HCT116 (cell line): ENCODE measurements around the gene SPACA1. TPM values are rescaled to one million over a fixed set of nuclear protein-coding genes. Genes with fewer than 3 reads are reported as not detected.

Experiments
- ATAC-seq: fragments of 200-7000 bp; cut with Tn5 transposase; 2 replicates; pipeline ENCODE4 v1.9.1; 2020; ENCODE audit warnings: mild to moderate bottlenecking, moderate library complexity
- BruUV-seq: library from RNA; stranded (reverse); fragments of 400-500 nt; replicated peaks from 2 replicates; lab custom pipeline; 2021; lab: Mats Ljungman, UMichigan
- CTCF ChIA-PET: fragments of 300-600 bp; sonication (Branson Sonifier 250); formaldehyde crosslinking; loops from one replicate; lab custom pipeline; 2021; ENCODE audit warnings: antibody characterized with exemption; lab: Charles Lee
- POLR2A ChIA-PET: fragments of 300-600, 350-600 bp; sonication (Branson Sonifier 250); formaldehyde crosslinking; loops from one replicate; lab custom pipeline; 2021; ENCODE audit warnings: antibody characterized with exemption; lab: Charles Lee
- RAD21 ChIA-PET, 2 experiments: fragments of 300-600 bp; sonication (Branson Sonifier 250); formaldehyde crosslinking; loops; one replicate each; lab custom pipeline; 2023; ENCODE audit warnings: low total read pairs in 2 of 2; ENCODE audit not compliant: uncharacterized antibody in 2 of 2, unreplicated experiment in 2 of 2, low non-redundant PET in 1 of 2; lab: Charles Lee
- DNase-seq: peaks from one replicate; pipeline ENCODE4 v3.0.0-alpha.2; 2010; ENCODE audit warnings: low read depth, low spot score
- H2AFZ ChIP-seq: fragments of 200-600 bp; shearing (Covaris generic), sonication (generic); 2 replicates; pipeline ENCODE4 v1.6.1; 2017; ENCODE audit warnings: low read depth, mixed run types, mixed read lengths, antibody characterized with exemption, low read length; ENCODE audit not compliant: poor library complexity, severe bottlenecking
- H3K27ac ChIP-seq: 2 replicates; pipeline ENCODE4 v1.5.1; 2012; ENCODE audit warnings: low read depth, low read length
- H3K27me3 ChIP-seq: fragments of 200-600 bp; sonication (generic); 2 replicates; pipeline ENCODE4 v1.6.1; 2016; ENCODE audit warnings: mixed run types, low read length, mixed read lengths; ENCODE audit not compliant: insufficient read depth
- H3K36me3 ChIP-seq, 2 experiments: fragments of 200-500 bp in 1 of 2; fragments of 200-600 bp in 1 of 2; sonication (Bioruptor generic) in 1 of 2; sonication (generic) in 1 of 2; 2 replicates each; pipeline versions ENCODE4 v1.5.1 to v1.6.1; 2014 to 2016; ENCODE audit warnings: low read length in 2 of 2, inconsistent platforms in 1 of 2, mixed read lengths in 1 of 2, mixed run types in 1 of 2; ENCODE audit not compliant: insufficient read depth in 2 of 2, control insufficient read depth in 1 of 2
- H3K4me1 ChIP-seq, 2 experiments: fragments of 200-600 bp in 1 of 2; sonication (generic) in 1 of 2; 2 replicates each; pipeline versions ENCODE4 v1.5.1 to v1.6.1; 2012 to 2017; ENCODE audit warnings: low read length in 2 of 2, inconsistent platforms in 1 of 2, mild to moderate bottlenecking in 1 of 2, mixed read lengths in 1 of 2, mixed run types in 1 of 2, moderate library complexity in 1 of 2; ENCODE audit not compliant: insufficient read depth in 2 of 2, control insufficient read depth in 1 of 2
- H3K4me2 ChIP-seq: fragments of 200-600 bp; sonication (generic); 2 replicates; pipeline ENCODE4 v1.6.1; 2017; ENCODE audit warnings: mixed run types, low read length, mixed read lengths
- H3K4me3 ChIP-seq, 2 experiments: fragments of 200-600 bp in 1 of 2; sonication (generic) in 1 of 2; replicated peaks in 1 of 2; 2 replicates each; pipeline ENCODE4 v1.5.1; 2011 to 2016; ENCODE audit warnings: low read length in 2 of 2, control low read depth in 1 of 2, low read depth in 1 of 2, mild to moderate bottlenecking in 1 of 2, mixed read lengths in 1 of 2, mixed run types in 1 of 2
- H3K79me2 ChIP-seq: fragments of 200-600 bp; sonication (generic); 2 replicates; pipeline ENCODE4 v1.6.1; 2017; ENCODE audit warnings: mild to moderate bottlenecking, mixed run types, low read length, moderate library complexity, mixed read lengths; ENCODE audit not compliant: insufficient read depth
- H3K9ac ChIP-seq: fragments of 200-600 bp; sonication (generic); 2 replicates; pipeline ENCODE4 v1.6.1; 2016; ENCODE audit warnings: low read length, mixed read lengths
- H3K9me2 ChIP-seq: fragments of 200-600 bp; sonication (generic), shearing (Covaris generic); 2 replicates; pipeline ENCODE4 v1.6.1; 2017; ENCODE audit warnings: mixed run types, mild to moderate bottlenecking, moderate library complexity; ENCODE audit not compliant: insufficient read depth
- H3K9me3 ChIP-seq, 2 experiments: fragments of 200-500 bp in 1 of 2; fragments of 200-600 bp in 1 of 2; sonication (Bioruptor generic) in 1 of 2; sonication (generic) in 1 of 2; 2 replicates each; pipeline ENCODE4 v1.6.1; 2014 to 2017; ENCODE audit warnings: low read length in 2 of 2, mixed read lengths in 2 of 2, inconsistent platforms in 1 of 2, low read depth in 1 of 2, mild to moderate bottlenecking in 1 of 2, mixed run types in 1 of 2, moderate library complexity in 1 of 2; ENCODE audit not compliant: control insufficient read depth in 1 of 2, insufficient read depth in 1 of 2
- H4K20me1 ChIP-seq: fragments of 200-600 bp; sonication (generic), shearing (Covaris generic); 2 replicates; pipeline ENCODE4 v1.6.1; 2017; ENCODE audit warnings: mixed run types, mild to moderate bottlenecking, moderate library complexity; ENCODE audit not compliant: insufficient read depth
- CBX3 ChIP-seq: IDR thresholded peaks from 2 replicates; pipeline ENCODE4 v1.6.1; 2012; ENCODE audit warnings: low read depth
- CEBPB ChIP-seq: IDR thresholded peaks from 2 replicates; pipeline ENCODE4 v1.6.1; 2012; ENCODE audit warnings: low read depth
- EGR1 ChIP-seq: IDR thresholded peaks from 2 replicates; pipeline ENCODE4 v1.6.1; 2012; ENCODE audit warnings: low read depth
- ELF1 ChIP-seq: IDR thresholded peaks from 2 replicates; pipeline ENCODE4 v1.6.1; 2012; ENCODE audit warnings: low read depth, borderline replicate concordance
- EZH2 ChIP-seq: fragments of 200-600 bp; sonication (generic); IDR thresholded peaks from 2 replicates; pipeline ENCODE4 v1.6.1; 2017; ENCODE audit warnings: antibody characterized with exemption, mixed run types
- EZH2phosphoT487 ChIP-seq: fragments of 200-600 bp; IDR thresholded peaks from 2 replicates; pipeline ENCODE4 v1.6.1; 2018; ENCODE audit warnings: antibody characterized with exemption, borderline replicate concordance
- MAX ChIP-seq: IDR thresholded peaks from 2 replicates; pipeline ENCODE4 v1.6.1; 2012
- POLR2A ChIP-seq: IDR thresholded peaks from 2 replicates; pipeline ENCODE4 v1.7.0; 2011; ENCODE audit warnings: borderline replicate concordance; ENCODE audit not compliant: insufficient read depth, insufficient read length; ENCODE audit errors: extremely low read depth
- SP1 ChIP-seq: IDR thresholded peaks from 2 replicates; pipeline ENCODE4 v1.6.1; 2012; ENCODE audit warnings: low read depth
- SRF ChIP-seq: IDR thresholded peaks from 2 replicates; pipeline ENCODE4 v1.6.1; 2012; ENCODE audit warnings: low read depth
- TCF7L2 ChIP-seq: IDR thresholded peaks from 2 replicates; pipeline ENCODE4 v1.7.0; 2011; ENCODE audit warnings: borderline replicate concordance, inconsistent platforms; ENCODE audit not compliant: insufficient read depth, insufficient read length; ENCODE audit errors: extremely low read depth
- YY1 ChIP-seq: IDR thresholded peaks from 2 replicates; pipeline ENCODE4 v1.6.1; 2011; ENCODE audit warnings: low read length, low read depth, moderate library complexity, mild to moderate bottlenecking; ENCODE audit not compliant: insufficient replicate concordance; ENCODE audit errors: extremely low read depth
- ZNF274 ChIP-seq: fragments of 200-500 bp; sonication (Bioruptor generic); IDR thresholded peaks from 2 replicates; pipeline ENCODE4 v1.6.1; 2014; ENCODE audit warnings: mild to moderate bottlenecking, low read depth, low read length, inconsistent platforms
- intact Hi-C: fragments of 100-400 bp; cut with micrococcal nuclease; formaldehyde crosslinking; loops from 2 replicates; pipeline ENCODE4 v1.10.0; 2022
- total RNA-seq: library from RNA; stranded (reverse); gene quantifications from one replicate; pipeline ENCODE4 v1.2.1, GENCODE V29; 2021; ENCODE audit not compliant: unreplicated experiment
- TF ChIP-seq, protein P1 (sequence below): IDR thresholded peaks from 2 replicates; pipeline ENCODE4 v1.6.1; 2012; ENCODE audit warnings: low read depth
- TF ChIP-seq, protein P2 (sequence below): IDR thresholded peaks from 2 replicates; pipeline ENCODE4 v1.6.1; 2011; ENCODE audit warnings: mild to moderate bottlenecking, low read length, moderate library complexity; ENCODE audit not compliant: insufficient replicate concordance; ENCODE audit errors: extremely low read depth
- TF ChIP-seq, protein P3 (sequence below): IDR thresholded peaks from 2 replicates; pipeline ENCODE4 v1.6.1; 2012

The SPACA1 gene
- total RNA-seq, 1 experiment from 2014 or later: not detected

- DNase-seq (no peak), ATAC-seq (no peak)
- H3K79me2 ChIP-seq: no peaks in the 10 kb centered on the region
- no peak overlapping the region for H3K9ac ChIP-seq
- intact Hi-C loops: no loop called here
- no peaks in the 10 kb centered on the region for H4K20me1 ChIP-seq
- H3K9me3 ChIP-seq: no peaks in the 10 kb centered on the region
- H3K4me1 ChIP-seq: no peaks in the 10 kb centered on the region
- POLR2A ChIA-PET: no interaction called here
- no peaks in the 10 kb centered on the region for H3K36me3 ChIP-seq
- H3K4me3 ChIP-seq: no peak overlapping the region
- H3K9me2 ChIP-seq: no peaks in the 10 kb centered on the region
- CTCF ChIA-PET: no interaction called here
- H3K27me3 ChIP-seq: peaks cover 37% of the 10 kb centered on the region; the same call in 1 of the 2 replicates
- RAD21 ChIA-PET: no interaction called here
- BruUV-seq: no TSS peak
- no peak for TF ChIP-seq TCF7L2
- TF ChIP-seq EZH2phosphoT487: no peak
- TF ChIP-seq EZH2: no peak
- no peak for TF ChIP-seq EGR1
- TF ChIP-seq, protein P1, sequence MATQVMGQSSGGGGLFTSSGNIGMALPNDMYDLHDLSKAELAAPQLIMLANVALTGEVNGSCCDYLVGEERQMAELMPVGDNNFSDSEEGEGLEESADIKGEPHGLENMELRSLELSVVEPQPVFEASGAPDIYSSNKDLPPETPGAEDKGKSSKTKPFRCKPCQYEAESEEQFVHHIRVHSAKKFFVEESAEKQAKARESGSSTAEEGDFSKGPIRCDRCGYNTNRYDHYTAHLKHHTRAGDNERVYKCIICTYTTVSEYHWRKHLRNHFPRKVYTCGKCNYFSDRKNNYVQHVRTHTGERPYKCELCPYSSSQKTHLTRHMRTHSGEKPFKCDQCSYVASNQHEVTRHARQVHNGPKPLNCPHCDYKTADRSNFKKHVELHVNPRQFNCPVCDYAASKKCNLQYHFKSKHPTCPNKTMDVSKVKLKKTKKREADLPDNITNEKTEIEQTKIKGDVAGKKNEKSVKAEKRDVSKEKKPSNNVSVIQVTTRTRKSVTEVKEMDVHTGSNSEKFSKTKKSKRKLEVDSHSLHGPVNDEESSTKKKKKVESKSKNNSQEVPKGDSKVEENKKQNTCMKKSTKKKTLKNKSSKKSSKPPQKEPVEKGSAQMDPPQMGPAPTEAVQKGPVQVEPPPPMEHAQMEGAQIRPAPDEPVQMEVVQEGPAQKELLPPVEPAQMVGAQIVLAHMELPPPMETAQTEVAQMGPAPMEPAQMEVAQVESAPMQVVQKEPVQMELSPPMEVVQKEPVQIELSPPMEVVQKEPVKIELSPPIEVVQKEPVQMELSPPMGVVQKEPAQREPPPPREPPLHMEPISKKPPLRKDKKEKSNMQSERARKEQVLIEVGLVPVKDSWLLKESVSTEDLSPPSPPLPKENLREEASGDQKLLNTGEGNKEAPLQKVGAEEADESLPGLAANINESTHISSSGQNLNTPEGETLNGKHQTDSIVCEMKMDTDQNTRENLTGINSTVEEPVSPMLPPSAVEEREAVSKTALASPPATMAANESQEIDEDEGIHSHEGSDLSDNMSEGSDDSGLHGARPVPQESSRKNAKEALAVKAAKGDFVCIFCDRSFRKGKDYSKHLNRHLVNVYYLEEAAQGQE: no peak
- TF ChIP-seq SRF: no peak
- no peak for TF ChIP-seq MAX
- no peak for TF ChIP-seq ELF1
- no peak for TF ChIP-seq POLR2A
- TF ChIP-seq CEBPB: no peak
- TF ChIP-seq, protein P2, sequence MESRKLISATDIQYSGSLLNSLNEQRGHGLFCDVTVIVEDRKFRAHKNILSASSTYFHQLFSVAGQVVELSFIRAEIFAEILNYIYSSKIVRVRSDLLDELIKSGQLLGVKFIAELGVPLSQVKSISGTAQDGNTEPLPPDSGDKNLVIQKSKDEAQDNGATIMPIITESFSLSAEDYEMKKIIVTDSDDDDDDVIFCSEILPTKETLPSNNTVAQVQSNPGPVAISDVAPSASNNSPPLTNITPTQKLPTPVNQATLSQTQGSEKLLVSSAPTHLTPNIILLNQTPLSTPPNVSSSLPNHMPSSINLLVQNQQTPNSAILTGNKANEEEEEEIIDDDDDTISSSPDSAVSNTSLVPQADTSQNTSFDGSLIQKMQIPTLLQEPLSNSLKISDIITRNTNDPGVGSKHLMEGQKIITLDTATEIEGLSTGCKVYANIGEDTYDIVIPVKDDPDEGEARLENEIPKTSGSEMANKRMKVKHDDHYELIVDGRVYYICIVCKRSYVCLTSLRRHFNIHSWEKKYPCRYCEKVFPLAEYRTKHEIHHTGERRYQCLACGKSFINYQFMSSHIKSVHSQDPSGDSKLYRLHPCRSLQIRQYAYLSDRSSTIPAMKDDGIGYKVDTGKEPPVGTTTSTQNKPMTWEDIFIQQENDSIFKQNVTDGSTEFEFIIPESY: no peak
- no peak for TF ChIP-seq SP1
- TF ChIP-seq ZNF274: no peak
- TF ChIP-seq CBX3: no peak
- TF ChIP-seq YY1: no peak
- TF ChIP-seq, protein P3, sequence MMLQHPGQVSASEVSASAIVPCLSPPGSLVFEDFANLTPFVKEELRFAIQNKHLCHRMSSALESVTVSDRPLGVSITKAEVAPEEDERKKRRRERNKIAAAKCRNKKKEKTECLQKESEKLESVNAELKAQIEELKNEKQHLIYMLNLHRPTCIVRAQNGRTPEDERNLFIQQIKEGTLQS: no peak
- TF ChIP-seq, all 23 proteins: peak for 0
- no peak overlapping the region for H3K27ac ChIP-seq
- H3K4me2 ChIP-seq: no peak overlapping the region
- no peak overlapping the region for H2AFZ ChIP-seq
Observed at GRCh38 chr6:88059191-88059590, 11.6 kb downstream of the SPACA1 start.
